HCT116 (cell line): Measurements from ENCODE around the gene PRDM2. TPM values are rescaled to one million over a fixed set of nuclear protein-coding genes. Genes with fewer than 3 reads are reported as not detected.

Experiments used
- ATAC-seq: fragments of 200-7000 bp; cut with Tn5 transposase; 2 replicates; pipeline ENCODE4 v1.9.1; 2020; ENCODE audit warnings: mild to moderate bottlenecking, moderate library complexity
- BruUV-seq: library from RNA; stranded (reverse); fragments of 400-500 nt; replicated peaks from 2 replicates; lab custom pipeline; 2021; lab: Mats Ljungman, UMichigan
- CTCF ChIA-PET: fragments of 300-600 bp; sonication (Branson Sonifier 250); formaldehyde crosslinking; loops from one replicate; lab custom pipeline; 2021; ENCODE audit warnings: antibody characterized with exemption; lab: Charles Lee
- POLR2A ChIA-PET: fragments of 300-600, 350-600 bp; sonication (Branson Sonifier 250); formaldehyde crosslinking; loops from one replicate; lab custom pipeline; 2021; ENCODE audit warnings: antibody characterized with exemption; lab: Charles Lee
- RAD21 ChIA-PET, 2 experiments: fragments of 300-600 bp; sonication (Branson Sonifier 250); formaldehyde crosslinking; loops; one replicate each; lab custom pipeline; 2023; ENCODE audit warnings: low total read pairs in 2 of 2; ENCODE audit not compliant: uncharacterized antibody in 2 of 2, unreplicated experiment in 2 of 2, low non-redundant PET in 1 of 2; lab: Charles Lee
- DNase-seq: peaks from one replicate; pipeline ENCODE4 v3.0.0-alpha.2; 2010; ENCODE audit warnings: low read depth, low spot score
- H2AFZ ChIP-seq: fragments of 200-600 bp; shearing (Covaris generic), sonication (generic); 2 replicates; pipeline ENCODE4 v1.6.1; 2017; ENCODE audit warnings: low read depth, mixed run types, mixed read lengths, antibody characterized with exemption, low read length; ENCODE audit not compliant: poor library complexity, severe bottlenecking
- H3K27ac ChIP-seq: 2 replicates; pipeline ENCODE4 v1.5.1; 2012; ENCODE audit warnings: low read depth, low read length
- H3K27me3 ChIP-seq: fragments of 200-600 bp; sonication (generic); 2 replicates; pipeline ENCODE4 v1.6.1; 2016; ENCODE audit warnings: mixed run types, low read length, mixed read lengths; ENCODE audit not compliant: insufficient read depth
- H3K36me3 ChIP-seq, 2 experiments: fragments of 200-500 bp in 1 of 2; fragments of 200-600 bp in 1 of 2; sonication (Bioruptor generic) in 1 of 2; sonication (generic) in 1 of 2; 2 replicates each; pipeline versions ENCODE4 v1.5.1 to v1.6.1; 2014 to 2016; ENCODE audit warnings: low read length in 2 of 2, inconsistent platforms in 1 of 2, mixed read lengths in 1 of 2, mixed run types in 1 of 2; ENCODE audit not compliant: insufficient read depth in 2 of 2, control insufficient read depth in 1 of 2
- H3K4me1 ChIP-seq, 2 experiments: fragments of 200-600 bp in 1 of 2; sonication (generic) in 1 of 2; 2 replicates each; pipeline versions ENCODE4 v1.5.1 to v1.6.1; 2012 to 2017; ENCODE audit warnings: low read length in 2 of 2, inconsistent platforms in 1 of 2, mild to moderate bottlenecking in 1 of 2, mixed read lengths in 1 of 2, mixed run types in 1 of 2, moderate library complexity in 1 of 2; ENCODE audit not compliant: insufficient read depth in 2 of 2, control insufficient read depth in 1 of 2
- H3K4me2 ChIP-seq: fragments of 200-600 bp; sonication (generic); 2 replicates; pipeline ENCODE4 v1.6.1; 2017; ENCODE audit warnings: mixed run types, low read length, mixed read lengths
- H3K4me3 ChIP-seq, 2 experiments: fragments of 200-600 bp in 1 of 2; sonication (generic) in 1 of 2; replicated peaks in 1 of 2; 2 replicates each; pipeline ENCODE4 v1.5.1; 2011 to 2016; ENCODE audit warnings: low read length in 2 of 2, control low read depth in 1 of 2, low read depth in 1 of 2, mild to moderate bottlenecking in 1 of 2, mixed read lengths in 1 of 2, mixed run types in 1 of 2
- H3K79me2 ChIP-seq: fragments of 200-600 bp; sonication (generic); 2 replicates; pipeline ENCODE4 v1.6.1; 2017; ENCODE audit warnings: mild to moderate bottlenecking, mixed run types, low read length, moderate library complexity, mixed read lengths; ENCODE audit not compliant: insufficient read depth
- H3K9ac ChIP-seq: fragments of 200-600 bp; sonication (generic); 2 replicates; pipeline ENCODE4 v1.6.1; 2016; ENCODE audit warnings: low read length, mixed read lengths
- H3K9me2 ChIP-seq: fragments of 200-600 bp; sonication (generic), shearing (Covaris generic); 2 replicates; pipeline ENCODE4 v1.6.1; 2017; ENCODE audit warnings: mixed run types, mild to moderate bottlenecking, moderate library complexity; ENCODE audit not compliant: insufficient read depth
- H3K9me3 ChIP-seq, 2 experiments: fragments of 200-500 bp in 1 of 2; fragments of 200-600 bp in 1 of 2; sonication (Bioruptor generic) in 1 of 2; sonication (generic) in 1 of 2; 2 replicates each; pipeline ENCODE4 v1.6.1; 2014 to 2017; ENCODE audit warnings: low read length in 2 of 2, mixed read lengths in 2 of 2, inconsistent platforms in 1 of 2, low read depth in 1 of 2, mild to moderate bottlenecking in 1 of 2, mixed run types in 1 of 2, moderate library complexity in 1 of 2; ENCODE audit not compliant: control insufficient read depth in 1 of 2, insufficient read depth in 1 of 2
- H4K20me1 ChIP-seq: fragments of 200-600 bp; sonication (generic), shearing (Covaris generic); 2 replicates; pipeline ENCODE4 v1.6.1; 2017; ENCODE audit warnings: mixed run types, mild to moderate bottlenecking, moderate library complexity; ENCODE audit not compliant: insufficient read depth
- CEBPB ChIP-seq: IDR thresholded peaks from 2 replicates; pipeline ENCODE4 v1.6.1; 2012; ENCODE audit warnings: low read depth
- ELF1 ChIP-seq: IDR thresholded peaks from 2 replicates; pipeline ENCODE4 v1.6.1; 2012; ENCODE audit warnings: low read depth, borderline replicate concordance
- EZH2 ChIP-seq: fragments of 200-600 bp; sonication (generic); IDR thresholded peaks from 2 replicates; pipeline ENCODE4 v1.6.1; 2017; ENCODE audit warnings: antibody characterized with exemption, mixed run types
- FOSL1 ChIP-seq: IDR thresholded peaks from 2 replicates; pipeline ENCODE4 v1.6.1; 2012; ENCODE audit warnings: low read depth
- JUND ChIP-seq: IDR thresholded peaks from 2 replicates; pipeline ENCODE4 v1.6.1; 2012
- POLR2A ChIP-seq: IDR thresholded peaks from 2 replicates; pipeline ENCODE4 v1.7.0; 2011; ENCODE audit warnings: borderline replicate concordance; ENCODE audit not compliant: insufficient read depth, insufficient read length; ENCODE audit errors: extremely low read depth
- POLR2AphosphoS5 ChIP-seq: IDR thresholded peaks from 2 replicates; pipeline ENCODE4 v1.6.1; 2011; ENCODE audit warnings: mild to moderate bottlenecking, low read depth, low read length, moderate library complexity
- RAD21 ChIP-seq: IDR thresholded peaks from 2 replicates; pipeline ENCODE4 v1.6.1; 2012; ENCODE audit warnings: low read depth, mild to moderate bottlenecking
- REST ChIP-seq: IDR thresholded peaks from 2 replicates; pipeline ENCODE4 v1.6.1; 2012; ENCODE audit warnings: low read depth
- SRF ChIP-seq: IDR thresholded peaks from 2 replicates; pipeline ENCODE4 v1.6.1; 2012; ENCODE audit warnings: low read depth
- YY1 ChIP-seq: IDR thresholded peaks from 2 replicates; pipeline ENCODE4 v1.6.1; 2011; ENCODE audit warnings: low read length, low read depth, moderate library complexity, mild to moderate bottlenecking; ENCODE audit not compliant: insufficient replicate concordance; ENCODE audit errors: extremely low read depth
- intact Hi-C: fragments of 100-400 bp; cut with micrococcal nuclease; formaldehyde crosslinking; loops from 2 replicates; pipeline ENCODE4 v1.10.0; 2022
- total RNA-seq: library from RNA; stranded (reverse); gene quantifications from one replicate; pipeline ENCODE4 v1.2.1, GENCODE V29; 2021; ENCODE audit not compliant: unreplicated experiment
- TF ChIP-seq, protein P1 (sequence below): IDR thresholded peaks from 2 replicates; pipeline ENCODE4 v1.6.1; 2011; ENCODE audit warnings: mild to moderate bottlenecking, low read length, moderate library complexity; ENCODE audit not compliant: insufficient replicate concordance; ENCODE audit errors: extremely low read depth
- TF ChIP-seq, protein P2 (sequence below): IDR thresholded peaks from 2 replicates; pipeline ENCODE4 v1.6.1; 2012
- TF ChIP-seq, protein P3 (sequence below): IDR thresholded peaks from 2 replicates; pipeline ENCODE4 v1.6.1; 2012

PRDM2 gene
- total RNA-seq, 1 experiment from 2014 or later, result 17.3 TPM

DNA sequence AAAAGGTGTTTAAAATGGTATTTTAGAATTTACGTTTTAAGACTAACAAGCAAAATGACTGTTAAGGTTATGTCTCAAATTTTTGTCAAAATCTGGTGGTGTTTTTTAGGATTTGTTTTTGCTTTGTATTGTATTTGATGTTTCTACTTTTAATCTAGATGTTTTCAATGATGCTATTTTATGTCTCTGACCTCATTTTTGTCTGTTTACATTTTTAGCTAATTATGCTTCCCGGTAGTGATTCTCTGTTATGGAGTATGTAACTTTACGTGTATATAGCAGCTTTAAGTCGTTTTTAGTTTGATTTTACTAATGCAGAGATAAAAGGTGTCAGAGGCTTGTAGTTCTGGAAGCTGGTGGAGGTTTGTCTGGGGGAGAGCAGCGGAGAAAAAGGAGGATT, 71.8 kb downstream of the PRDM2 start:
- TF ChIP-seq YY1 (no peak), ELF1 (no peak), FOSL1 (no peak), EZH2 (no peak), POLR2AphosphoS5 (no peak), SRF (no peak), JUND (no peak), RAD21 (no peak), POLR2A (no peak), CEBPB (no peak), REST (no peak)
- TF ChIP-seq, protein P1, sequence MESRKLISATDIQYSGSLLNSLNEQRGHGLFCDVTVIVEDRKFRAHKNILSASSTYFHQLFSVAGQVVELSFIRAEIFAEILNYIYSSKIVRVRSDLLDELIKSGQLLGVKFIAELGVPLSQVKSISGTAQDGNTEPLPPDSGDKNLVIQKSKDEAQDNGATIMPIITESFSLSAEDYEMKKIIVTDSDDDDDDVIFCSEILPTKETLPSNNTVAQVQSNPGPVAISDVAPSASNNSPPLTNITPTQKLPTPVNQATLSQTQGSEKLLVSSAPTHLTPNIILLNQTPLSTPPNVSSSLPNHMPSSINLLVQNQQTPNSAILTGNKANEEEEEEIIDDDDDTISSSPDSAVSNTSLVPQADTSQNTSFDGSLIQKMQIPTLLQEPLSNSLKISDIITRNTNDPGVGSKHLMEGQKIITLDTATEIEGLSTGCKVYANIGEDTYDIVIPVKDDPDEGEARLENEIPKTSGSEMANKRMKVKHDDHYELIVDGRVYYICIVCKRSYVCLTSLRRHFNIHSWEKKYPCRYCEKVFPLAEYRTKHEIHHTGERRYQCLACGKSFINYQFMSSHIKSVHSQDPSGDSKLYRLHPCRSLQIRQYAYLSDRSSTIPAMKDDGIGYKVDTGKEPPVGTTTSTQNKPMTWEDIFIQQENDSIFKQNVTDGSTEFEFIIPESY, result no peak
- TF ChIP-seq, protein P2, sequence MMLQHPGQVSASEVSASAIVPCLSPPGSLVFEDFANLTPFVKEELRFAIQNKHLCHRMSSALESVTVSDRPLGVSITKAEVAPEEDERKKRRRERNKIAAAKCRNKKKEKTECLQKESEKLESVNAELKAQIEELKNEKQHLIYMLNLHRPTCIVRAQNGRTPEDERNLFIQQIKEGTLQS, result no peak
- TF ChIP-seq, protein P3, sequence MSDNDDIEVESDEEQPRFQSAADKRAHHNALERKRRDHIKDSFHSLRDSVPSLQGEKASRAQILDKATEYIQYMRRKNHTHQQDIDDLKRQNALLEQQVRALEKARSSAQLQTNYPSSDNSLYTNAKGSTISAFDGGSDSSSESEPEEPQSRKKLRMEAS, result no peak
- Histone ChIP-seq H4K20me1 (peaks cover 4% of the 10 kb centered on the region; the same call in 1 of the 2 replicates), H3K27me3 (no peaks in the 10 kb centered on the region), H3K4me3 (no peak overlapping the region), H3K9ac (no peak overlapping the region), H3K4me2 (no peak overlapping the region), H3K4me1 (peaks cover 10% of the 10 kb centered on the region in 2 experiments), H3K36me3 (peaks cover 0 to 12% of the 10 kb centered on the region in 2 experiments; a peak in 1 of 4 replicates), H3K9me2 (no peaks in the 10 kb centered on the region), H3K79me2 (peaks cover 78% of the 10 kb centered on the region), H2AFZ (no peak overlapping the region), H3K9me3 (no peaks in the 10 kb centered on the region), H3K27ac (no peak overlapping the region)
- BruUV-seq, result no TSS peak
- ATAC-seq, result no peak
- POLR2A ChIA-PET, result no interaction called here
- RAD21 ChIA-PET, result no interaction called here
- DNase-seq, result no peak
- CTCF ChIA-PET, result interaction anchor here (1.0 kb wide), 1 partner anchor 14 kb away, joined by 3 read pairs; no protein-coding TSS in a partner anchor
- intact Hi-C loops, result no loop called here
